ENCODE measurements around the gene PLXNA2.

GRCh38 chr1:208002078-208002477, 242.1 kb downstream of the PLXNA2 start:
- TF ChIP-seq, protein P1, sequence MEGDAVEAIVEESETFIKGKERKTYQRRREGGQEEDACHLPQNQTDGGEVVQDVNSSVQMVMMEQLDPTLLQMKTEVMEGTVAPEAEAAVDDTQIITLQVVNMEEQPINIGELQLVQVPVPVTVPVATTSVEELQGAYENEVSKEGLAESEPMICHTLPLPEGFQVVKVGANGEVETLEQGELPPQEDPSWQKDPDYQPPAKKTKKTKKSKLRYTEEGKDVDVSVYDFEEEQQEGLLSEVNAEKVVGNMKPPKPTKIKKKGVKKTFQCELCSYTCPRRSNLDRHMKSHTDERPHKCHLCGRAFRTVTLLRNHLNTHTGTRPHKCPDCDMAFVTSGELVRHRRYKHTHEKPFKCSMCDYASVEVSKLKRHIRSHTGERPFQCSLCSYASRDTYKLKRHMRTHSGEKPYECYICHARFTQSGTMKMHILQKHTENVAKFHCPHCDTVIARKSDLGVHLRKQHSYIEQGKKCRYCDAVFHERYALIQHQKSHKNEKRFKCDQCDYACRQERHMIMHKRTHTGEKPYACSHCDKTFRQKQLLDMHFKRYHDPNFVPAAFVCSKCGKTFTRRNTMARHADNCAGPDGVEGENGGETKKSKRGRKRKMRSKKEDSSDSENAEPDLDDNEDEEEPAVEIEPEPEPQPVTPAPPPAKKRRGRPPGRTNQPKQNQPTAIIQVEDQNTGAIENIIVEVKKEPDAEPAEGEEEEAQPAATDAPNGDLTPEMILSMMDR (IDR thresholded peaks at IDR 0.05) = no peak
- no peak for TF ChIP-seq EZH2 (IDR thresholded peaks at IDR 0.05)
